Hindlimb muscle (tissue), 1 donor: ENCODE data around the gene UPP2. TPM values are rescaled to one million over a fixed set of nuclear protein-coding genes. Genes with fewer than 3 reads are reported as not detected.

Source experiments
- DNase-seq: peaks from one replicate; pipeline ENCODE4 v3.0.0-alpha.2; 2013
- polyA plus RNA-seq: library from polyadenylated mRNA; unstranded; fragments of 120-200 nt; gene quantifications from one replicate; pipeline ENCODE4 v1.2.1, GENCODE V29; 2013; ENCODE audit not compliant: insufficient read length

The UPP2 gene
- polyA plus RNA-seq, 1 donor, result not detected

DNA sequence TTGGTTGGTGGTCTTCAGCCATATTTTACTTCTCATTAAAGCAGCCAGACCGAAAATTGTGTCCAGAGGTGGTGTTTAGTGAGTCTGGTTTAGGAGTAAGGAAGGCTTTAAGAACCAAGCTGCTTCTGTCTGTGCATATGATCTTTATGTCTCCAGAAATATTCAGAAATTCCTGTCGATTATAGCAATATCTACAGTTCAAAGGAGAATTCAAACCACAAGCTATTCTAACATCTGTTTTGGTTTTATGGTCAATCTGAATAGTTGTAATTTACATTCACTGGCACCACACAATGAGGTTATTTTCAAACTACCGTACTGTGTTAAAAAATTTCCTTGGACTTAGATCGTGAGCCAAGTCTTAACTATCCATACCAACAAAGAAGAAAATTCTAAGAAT, 11.3 kb downstream of the UPP2 start:
- no peak for DNase-seq

DNA sequence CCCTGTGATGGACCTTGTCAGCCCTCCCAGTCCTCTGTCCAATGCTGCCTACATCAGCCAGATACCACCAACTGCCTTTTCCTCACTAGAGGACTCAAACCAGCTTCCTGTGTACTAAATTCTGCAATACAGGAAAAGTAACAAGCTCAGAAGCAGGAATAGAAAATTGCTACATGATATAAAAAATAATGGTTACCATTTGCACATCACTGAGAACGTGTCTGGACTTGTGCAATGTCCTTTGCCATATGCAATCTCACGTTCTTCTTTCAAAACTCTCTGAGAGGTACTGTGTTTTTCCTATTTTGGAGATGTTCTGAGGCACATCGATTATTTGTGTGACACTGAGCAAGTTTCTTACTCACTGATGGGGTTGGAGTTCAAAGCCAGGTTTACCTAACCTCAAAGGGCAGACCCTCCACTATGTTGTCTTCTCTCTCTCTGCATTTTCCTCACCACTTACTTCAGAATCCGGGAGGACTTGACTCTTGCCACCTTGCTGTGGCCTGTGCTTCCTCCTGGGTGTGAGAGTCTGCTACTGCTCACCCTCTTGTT, 12.1 kb downstream of the UPP2 start:
- DNase-seq, result no peak

DNA sequence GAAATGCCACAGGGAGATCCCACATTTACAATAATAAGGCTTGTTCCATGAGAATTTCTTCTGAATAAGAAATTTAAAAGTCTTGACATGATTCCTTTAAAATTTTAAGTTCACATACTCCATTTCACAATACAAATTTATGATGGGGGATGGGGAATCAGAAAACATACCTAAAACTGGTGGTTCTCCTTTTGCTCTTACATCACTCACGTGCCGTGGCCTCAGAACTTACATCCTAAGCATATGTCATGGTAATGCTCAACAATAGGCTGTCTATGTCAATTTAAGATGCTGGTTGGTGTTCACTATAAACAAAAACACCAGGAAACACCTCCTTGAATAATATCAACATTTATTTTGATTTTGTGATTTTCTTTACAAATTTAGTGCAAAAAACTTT, 12.8 kb downstream of the UPP2 start:
- DNase-seq, result no peak

DNA sequence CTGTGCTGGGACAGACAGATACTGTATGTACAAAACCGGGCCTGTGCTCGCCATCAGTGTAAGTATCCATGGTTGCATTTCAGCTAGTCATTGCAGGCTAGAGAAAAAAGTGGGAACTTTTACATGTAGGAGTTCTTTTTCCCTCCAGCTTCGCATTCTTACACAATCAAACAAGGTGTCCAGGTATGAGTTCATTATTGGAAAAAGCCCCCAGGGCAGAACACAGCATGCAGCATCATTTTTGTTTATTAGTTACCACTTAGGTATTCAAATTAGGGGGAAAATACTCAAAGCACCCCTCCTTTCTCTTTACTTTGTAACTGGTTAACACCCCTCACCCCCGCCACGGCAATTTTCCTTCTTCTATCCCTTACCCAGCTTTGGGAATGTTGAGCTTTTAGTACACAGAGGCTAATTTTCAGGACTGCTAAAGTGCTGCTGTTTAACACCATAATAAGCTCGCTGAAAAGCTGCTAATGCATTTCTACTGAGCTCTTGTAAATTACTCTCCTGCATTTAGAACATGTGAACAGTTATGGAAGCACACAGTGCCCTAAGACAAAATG, 13.6 kb downstream of the UPP2 start:
- DNase-seq, result no peak

DNA sequence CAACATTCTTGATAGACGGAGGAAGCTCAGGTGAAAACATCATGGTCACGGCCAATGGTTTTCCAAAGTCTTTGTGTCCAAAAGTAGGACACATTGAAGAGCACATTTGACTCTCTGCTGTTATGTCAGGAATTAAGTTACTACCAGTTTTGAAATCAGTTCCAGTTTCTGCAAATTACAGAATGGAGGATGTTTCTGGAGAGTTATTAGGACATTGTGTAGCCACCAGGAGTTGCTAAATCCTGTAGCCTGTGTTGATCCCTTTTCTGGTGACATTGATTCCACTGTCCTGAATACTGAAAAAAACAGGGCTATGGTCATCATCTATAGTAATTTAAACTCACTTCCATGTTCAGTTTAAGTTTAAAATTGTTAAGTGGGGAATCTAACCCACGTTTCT, 15.3 kb downstream of the UPP2 start:
- no peak for DNase-seq

DNA sequence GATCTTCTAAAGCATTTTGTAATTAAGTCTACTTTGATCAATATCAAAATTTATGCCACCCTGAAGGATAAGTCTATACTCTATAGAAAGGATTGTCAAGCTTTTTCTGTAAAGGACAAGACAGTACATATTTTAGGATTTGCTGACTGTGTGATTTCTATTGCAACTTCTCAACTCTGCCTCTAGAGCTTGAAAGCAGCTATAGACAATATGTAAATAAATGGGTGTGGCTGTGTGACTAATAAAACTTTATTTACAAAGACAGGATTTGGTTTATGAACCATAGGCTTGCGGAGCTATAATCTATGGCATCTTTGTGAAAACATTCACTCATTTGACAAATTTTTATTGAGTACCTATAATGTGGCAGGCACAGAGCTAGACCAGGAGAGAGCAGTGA, 18.4 kb downstream of the UPP2 start:
- no peak for DNase-seq

DNA sequence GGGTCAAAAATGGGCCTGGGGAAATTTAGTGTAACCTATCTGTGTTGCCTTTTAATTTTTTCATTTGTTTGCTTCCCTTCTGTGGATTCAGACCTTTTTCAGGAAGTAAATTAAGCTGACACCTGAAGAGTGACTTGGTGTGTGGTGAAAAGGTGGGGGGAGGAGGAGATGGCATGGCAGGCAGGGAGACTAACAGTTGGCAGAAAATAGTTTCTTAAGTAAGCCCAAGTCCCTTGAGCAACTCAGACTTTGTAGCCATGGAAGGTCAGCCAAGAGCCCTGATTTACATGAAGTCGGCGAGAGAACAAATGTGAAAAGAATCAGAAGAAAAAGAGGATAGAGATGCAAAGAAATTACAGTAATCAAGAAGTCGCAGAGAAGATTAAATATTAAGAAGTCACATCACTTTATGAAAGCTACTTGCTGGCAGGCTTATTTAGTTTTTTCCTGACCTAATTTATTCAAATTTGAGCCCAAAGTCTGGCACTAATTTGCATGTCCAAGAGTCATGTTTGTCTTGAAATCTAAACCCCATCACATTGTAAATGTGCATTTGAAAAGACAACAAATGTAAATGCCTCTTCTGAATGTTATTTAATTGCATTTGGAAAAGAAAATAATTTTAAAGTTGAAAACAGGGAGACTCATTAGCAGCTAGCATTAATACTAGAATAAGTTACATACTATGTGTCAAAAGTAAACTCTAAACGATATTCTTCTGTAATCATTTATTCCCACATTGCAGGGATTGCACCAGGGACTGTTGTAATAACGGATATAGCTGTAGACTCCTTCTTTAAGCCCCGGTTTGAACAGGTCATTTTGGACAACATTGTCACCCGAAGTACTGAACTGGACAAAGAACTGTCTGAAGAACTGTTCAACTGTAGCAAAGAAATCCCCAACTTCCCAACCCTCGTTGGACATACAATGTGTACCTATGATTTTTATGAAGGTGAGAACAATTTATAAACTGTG, 19.3 kb downstream of the UPP2 start:
- no peak for DNase-seq

DNA sequence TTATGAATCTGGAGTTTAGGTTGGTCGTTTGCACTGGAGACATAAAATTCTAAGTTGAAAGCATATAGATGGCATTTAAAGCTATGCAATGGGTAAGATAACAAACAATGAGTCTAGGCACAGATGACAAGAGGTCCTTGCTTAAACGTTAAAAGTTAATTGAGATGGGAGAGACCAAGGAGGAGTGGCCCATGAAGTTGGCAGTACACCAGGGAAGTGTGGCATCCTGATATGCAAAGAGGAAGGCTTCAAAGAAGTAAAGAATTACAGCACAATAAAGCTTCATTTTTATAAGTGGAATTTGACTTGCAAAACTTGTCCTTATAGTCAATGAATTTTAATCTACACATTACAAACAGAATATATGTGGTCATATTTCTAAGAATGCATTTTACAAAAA, 23.2 kb downstream of the UPP2 start:
- no peak for DNase-seq

DNA sequence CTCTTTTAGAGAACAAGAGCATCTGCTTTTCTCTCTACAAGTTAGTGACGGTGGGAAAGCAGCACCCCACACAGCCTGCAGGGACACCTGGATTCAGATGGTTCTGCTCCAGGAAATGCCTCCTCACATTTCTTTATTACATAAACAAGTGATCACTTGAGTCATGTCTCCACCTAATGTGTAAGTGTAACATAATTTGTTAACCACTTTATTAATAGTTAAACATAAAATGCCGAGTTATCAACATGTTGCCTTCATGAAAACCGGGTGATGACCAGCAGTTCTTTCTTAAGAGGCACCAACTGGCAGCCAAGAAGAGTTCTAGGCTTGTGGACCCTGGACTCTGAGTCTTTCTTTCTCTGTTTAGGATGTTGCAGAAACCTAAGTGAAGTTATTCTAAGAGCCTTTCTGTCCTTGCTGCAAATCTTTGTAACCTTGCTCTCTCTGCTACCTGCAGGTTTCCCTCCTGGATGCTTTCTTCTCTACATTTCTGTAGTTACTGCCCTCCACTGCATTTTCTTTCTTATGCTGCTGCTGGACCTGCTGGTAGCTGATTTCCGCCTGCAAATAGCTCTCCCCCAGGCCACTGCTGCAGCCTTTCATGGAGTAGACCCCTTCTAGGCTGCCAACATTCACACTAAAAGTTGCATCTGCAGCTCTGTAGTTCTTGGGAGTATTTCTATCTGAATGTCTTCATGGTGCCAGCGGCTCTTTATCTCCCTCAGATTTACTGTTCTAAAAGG, 24.3 kb downstream of the UPP2 start:
- DNase-seq, result no peak

DNA sequence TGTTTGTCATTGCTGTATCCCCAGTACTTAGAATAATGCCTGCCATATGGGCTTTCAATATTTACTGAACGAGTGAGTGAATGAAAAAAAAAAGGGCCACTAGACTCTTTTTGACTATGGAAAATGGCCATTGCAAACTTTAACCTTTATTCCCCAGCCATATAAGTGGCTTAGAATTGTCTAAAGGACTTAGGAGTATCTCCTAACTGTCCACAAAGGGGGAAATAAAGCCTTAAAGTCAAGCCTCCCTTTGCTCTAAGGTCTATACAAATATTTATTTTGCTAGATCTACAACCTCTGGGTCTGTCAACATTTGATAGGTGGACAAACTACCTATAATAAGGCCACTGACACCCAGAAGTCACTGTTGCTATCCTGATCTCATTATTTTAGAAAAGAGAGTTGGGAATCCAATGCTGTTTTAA, 25.7 kb downstream of the UPP2 start:
- DNase-seq, result no peak

DNA sequence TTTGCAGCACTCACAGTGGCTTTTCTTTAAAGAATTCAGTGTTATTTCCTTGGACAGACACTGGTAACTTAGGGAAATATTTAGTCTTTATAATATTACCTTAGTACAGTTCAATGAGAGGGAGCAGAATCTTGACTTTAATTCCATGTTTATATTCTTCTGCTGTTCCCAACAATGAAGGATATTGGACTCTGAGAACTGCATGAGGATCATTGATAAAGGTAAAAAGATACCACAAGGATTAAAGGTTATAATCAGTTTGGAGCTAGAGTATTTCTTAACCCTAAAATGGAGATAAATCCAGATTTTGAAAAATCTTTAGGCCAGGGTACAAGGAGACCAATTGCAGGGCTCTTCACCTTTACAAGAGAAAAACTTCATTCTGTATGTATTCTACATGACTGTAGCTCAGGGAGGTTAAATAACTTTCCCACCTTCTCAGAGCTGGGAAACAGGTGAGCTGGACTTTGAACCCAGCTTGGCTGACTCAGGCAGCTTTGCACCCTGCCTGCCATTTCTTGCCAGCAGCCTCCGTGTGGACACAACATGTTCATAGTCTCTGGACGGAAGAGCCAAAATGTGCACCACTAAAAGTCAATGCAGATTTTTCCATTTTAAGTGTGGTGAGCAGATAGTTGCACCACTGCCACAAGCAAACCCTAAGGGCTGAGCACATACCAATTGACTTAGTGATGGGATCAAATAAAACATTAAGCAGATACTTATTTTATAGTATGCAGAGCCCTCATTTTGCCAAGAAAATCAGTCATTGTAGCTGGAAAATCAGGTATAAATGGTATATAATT, 26.7 kb downstream of the UPP2 start:
- DNase-seq, result no peak

DNA sequence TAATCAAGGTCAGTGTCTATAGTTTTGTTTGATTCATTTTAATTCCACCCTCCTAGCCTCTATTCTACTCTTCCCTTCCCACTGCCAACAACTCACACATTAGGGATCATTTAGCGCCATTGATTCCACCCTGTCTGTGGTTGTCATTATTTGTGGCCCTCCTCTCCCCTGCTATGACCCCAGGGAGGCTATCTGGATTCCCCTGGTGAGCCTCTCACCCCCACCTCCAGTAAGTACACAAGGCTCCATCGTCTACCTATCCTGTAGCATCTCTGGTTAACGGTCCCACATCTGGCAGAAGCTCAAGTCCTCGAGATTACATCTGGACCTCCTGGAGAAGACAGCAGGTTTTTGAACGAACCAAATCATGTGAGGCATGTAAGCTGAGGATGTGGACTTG, 27.4 kb downstream of the UPP2 start:
- DNase-seq, result no peak

DNA sequence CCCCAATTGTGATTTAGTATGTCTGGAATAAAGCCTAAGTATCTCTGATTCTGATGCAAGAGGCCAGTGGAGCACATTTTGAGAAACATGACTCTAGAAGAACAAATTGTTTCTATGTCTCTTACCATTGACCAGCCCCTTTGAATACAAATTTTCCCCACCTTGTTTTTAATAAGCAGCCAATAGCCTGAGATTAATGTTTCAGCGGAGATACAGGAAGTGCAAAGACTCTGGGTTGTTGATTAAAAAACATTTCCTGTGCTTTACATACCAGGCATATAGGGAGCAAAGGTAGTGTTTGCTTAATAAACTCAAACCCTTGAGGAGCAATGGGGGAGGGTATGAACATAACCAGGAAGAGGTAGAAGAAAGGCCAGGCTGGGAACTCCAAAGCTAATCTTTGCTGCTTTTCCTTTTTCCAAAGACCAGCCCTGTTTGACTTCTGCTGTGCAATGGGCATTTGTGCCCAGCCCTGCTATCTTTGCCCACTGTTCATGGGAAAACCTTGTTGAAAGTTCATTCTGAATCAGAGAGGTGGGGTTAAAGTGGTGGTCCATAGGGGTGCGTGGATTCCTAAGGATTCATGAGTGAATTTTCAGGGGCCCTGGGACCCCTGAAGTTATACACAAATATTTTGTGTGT, 29.3 kb downstream of the UPP2 start:
- DNase-seq, result no peak

DNA sequence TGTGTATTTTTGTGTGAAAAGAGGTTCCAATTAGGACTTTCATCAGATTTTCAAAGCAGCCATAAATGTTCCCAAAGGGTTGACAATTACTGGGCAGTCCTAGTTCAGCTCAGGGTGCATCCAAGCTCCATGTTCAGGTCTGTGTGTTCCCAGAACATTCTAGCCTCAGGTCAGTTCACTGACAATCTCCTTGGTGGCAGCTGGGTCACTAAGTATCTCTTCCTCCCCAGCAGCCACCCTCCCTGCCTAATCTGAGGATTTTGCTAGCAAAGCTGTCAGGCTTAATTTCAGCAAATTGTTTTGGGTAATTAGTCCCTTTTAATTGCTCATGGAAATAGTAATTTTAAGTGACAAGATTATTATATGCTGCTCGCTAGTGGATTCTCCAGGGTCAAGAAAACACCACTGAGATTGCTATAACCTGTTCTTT, 29.8 kb downstream of the UPP2 start:
- no peak for DNase-seq

DNA sequence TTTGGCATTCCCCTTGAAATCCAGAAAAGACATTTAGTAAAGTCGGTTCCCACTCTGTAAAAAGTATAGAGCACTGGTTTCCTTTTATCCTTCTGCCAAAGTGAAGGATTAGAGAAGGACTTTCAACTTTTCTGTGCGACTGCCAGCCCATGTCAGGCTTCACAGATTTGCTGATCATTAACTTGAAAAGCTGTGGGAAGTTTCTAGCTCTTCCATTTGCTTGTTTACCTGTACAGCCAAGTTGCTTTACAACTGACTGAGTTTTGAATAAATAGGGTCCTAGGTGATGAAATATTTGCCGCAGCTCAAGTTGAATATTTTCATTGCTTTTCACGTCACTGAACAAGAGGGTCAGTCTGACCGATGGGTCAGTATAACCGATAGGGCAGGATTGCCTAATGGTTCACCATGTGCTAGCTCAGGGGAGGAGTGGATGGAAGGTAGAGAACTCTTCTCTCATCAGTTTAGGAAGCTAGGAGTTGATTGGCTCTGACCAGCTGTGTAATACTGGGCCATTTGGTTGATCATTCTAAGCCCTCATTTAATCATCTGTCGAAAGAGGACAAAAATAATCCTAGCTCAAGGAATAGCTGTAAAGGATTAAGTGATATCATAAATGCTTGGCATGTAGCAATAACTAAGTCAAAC, 30.4 kb downstream of the UPP2 start:
- no peak for DNase-seq

DNA sequence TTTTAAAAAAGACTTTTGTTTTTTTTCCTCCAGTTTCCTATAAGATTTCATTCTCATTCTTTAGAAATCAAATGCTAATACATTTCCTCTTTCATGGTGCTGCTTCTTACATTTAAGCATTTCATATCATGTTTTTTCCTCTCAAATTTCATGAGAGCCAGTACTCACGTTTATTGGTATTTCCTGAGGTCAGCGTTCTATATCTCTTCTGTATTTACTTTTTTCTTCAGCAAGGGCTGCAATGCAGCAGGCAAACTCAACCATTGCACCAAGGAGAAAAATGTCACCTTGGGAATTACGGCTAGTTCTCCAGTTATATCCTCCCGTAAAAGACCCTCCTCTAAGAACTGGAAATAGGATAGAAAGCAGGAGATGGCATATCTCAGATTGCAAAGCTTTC, 32.4 kb downstream of the UPP2 start:
- no peak for DNase-seq

DNA sequence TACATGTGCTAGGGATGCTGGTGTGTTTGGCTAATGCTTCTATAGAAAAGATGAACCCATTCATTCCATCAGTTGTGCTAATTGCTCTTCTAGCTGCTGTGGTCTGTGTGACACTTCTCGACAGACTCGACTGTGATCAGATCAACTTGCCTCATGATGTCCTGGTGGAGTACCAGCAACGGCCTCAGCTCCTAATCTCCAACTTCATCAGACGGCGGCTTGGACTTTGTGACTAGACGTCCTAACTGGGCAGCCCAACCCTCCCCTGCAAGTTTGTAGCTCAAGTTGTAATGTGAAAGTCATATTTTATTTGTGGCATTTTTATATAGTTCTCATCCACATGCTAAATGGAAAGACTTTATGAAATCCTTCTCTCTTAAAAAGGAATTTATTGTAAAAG, 33.0 kb downstream of the UPP2 start:
- DNase-seq, result no peak

DNA sequence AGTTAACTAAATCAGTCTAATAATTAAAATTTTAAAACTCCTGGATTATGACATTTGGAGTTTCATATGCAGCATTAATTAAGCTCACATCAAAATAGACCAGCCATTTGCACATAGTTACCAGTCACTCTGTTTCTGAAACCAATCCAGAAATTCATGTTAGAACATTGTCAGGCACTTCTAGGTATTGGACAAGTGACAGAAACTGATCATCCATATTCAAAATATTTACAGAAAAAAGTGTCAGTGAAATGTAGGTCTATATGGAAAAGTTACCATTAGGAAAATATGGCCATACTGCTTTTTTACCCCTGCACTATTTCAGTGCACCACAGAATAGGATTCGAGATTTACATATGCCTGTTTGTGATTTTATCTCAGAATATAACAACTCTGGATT, 33.4 kb downstream of the UPP2 start:
- DNase-seq, result no peak

DNA sequence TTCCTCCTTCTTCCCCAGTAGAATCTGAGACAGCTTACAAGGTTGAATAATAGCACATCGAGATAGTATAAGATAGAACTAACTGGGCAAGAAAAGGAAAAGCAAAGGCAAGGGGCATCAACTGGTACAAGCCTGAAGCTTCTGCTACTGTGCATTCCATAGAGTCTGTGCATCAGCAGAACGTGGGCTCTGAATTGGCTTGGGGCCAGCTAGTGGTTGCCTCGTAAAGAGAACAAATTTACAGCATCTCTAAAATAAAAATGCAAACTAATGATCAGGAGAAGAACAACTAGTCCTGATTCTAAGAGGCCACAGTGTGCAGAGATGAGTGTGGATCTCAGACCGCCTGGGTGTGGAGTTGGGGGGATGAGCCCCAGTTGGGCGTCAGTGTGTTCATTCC, 36.6 kb downstream of the UPP2 start:
- no peak for DNase-seq

DNA sequence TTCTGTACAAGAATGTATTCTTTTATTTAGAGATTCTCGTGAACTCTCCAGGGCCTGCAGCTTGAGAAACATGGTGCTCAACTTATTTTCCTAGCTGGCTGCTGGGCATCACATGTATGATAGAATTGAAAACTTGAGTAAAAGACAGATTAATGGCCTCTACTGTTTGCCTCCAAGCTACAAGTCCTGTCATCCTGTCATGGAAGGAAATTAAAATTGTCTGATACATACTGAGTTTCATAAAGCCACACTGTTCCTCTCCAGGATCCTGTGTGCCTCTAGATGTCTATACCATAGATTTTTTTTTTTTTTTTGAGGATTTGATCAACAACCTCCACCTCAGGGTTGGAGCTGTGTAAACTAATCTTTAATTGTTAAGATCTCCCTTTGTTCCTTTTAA, 38.5 kb downstream of the UPP2 start:
- DNase-seq, result no peak

DNA sequence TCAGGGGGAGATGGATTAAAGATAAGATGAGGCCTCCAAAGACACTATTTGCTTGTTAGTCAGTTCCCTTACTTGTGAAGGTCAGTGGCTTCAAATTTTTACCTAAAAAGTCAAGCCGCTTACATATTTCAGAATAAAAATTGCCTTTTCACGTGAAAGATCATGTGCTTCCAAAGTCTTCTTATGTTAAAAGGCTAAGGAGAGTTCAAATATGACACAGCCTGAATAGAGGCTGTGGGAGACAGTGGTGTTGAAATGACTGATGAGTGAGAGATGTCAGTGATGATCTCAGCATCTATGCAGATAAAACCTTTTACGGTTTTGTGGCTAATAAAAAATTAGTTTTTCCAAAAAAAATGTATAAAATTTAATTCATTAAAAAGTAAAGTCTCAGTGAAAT, 40.5 kb downstream of the UPP2 start:
- DNase-seq, result no peak
